CD4-positive, alpha-beta T cell treated with Interleukin-15 for 1 hour (primary cell): ENCODE data around the gene ZMYM3.

Source experiments
- DNase-seq: peaks from one replicate; pipeline ENCODE4 v3.0.0-alpha.2; 2020

The ZMYM3 gene

DNA sequence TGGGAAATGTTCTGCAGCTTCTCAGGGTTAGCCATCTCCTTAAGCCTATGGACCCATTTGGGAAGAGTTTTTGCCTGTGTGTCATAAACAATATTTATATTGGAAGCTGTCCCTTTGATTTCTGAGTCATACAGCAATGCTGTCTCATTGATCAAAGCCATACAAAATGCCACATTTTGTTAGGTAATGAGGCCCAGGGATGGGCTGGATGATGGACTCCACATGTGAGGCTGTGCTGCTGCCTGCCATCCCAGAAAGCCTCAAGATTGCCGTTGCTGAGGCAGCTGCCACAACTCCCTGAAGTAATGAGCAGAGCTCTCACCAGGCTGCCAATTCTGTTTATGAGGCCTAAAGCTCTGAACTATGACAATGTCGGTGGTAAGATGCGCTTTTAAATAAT lies 43.1 kb downstream of the ZMYM3 start:
- no peak for DNase-seq

DNA sequence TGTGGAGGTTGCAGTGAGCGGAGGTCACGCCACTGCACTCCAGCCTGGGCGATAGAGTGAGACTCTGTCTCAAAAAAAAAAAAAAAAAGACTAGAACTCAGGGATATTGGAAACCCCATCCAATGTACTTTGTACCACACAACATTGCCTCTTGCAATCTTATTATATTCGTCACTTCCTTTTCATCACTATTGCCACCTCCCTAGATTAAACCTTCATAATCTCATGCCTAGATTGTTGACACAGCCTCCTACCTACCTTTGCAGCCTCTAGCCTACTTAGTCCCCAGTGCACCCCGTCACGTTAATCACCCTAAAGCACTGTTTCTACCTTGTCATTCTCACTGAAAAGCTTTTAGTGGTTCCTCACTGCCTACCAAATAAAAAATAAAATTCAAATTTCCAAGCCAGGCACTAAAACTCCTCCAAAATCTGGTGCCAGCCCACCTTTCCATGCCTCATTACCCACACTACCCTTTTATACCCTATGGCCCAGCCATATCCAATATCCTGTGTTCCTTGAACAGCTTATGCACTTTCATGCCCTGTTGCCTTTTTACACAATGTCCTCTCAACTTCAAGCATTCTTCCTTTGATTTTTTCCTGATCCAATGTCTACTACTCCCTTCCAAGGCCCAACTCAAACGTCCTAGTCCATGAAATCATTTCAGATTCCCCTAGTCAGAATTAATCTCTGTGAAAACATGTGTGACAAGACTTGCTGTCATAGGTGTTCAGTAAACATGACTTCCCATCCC lies 54.5 kb downstream of the ZMYM3 start:
- no peak for DNase-seq

DNA sequence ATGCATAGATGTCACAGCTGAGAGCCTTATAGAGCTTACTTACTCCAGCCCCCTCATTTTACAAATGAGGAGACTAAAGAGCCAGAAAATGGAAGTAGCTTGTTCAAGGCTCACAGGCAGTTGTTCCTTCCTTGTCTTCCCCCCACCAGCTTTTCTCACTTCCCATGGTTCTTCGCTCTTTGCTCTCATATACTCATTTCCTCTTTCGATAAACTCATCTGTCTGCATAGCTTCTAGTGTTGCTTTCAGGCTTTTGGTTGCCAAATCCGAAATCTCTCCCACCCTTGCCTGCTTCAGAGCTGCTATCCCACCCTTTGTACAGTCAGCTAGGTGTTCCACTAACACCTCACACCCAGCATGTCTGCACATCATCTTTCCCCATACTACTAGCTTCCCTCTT lies 55.9 kb downstream of the ZMYM3 start:
- no peak for DNase-seq

DNA sequence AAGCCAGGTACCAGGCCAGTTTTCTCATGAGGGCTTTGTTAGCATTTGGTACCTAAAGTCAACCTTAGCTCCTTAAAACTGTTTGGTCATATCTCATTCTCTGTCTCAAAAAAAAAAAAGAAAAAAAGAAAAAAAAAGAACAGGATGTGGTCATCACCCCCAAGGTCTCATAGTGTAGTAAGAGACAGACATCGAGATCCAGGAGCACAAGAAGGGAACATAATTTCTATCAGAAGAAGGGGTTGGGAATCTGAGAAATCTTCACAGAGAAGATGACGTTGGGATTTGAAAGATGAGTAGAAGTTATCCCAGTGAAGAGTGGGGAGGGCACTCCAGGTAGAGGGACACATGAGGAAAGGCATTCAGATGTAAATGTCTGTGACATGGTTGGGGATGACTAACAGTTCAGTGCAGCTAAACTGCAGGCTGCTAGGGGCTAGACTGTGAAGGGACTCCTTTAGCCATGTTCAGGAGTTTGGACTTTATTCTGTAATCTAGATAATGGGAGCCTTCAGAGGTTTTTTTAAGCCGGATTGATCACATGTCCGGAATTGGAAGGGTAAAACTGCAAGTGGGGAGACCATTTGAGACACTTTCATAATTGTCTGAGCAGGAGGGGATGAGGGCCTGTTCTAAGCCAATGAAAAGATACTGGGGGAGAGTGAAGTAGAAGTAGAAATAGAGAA lies 57.8 kb downstream of the ZMYM3 start:
- no peak for DNase-seq

DNA sequence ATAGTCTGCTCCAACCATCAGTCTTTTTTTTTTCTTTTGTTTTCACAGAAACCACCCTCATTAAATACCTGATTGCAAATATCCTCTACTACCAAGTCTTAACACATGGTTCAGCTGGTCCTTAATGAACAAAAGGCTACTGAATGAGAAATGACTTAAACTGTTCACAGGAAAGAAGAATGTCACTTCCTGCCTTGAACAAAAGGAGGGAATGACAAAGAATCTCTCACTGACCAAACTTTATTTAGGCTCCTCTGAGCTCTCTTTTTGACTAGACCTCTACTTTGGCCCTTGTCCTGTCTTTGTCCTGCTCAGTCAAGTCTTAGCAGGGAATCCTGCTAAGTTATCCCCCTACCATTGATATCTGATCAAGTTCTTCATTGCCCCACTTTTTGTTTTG lies 62.7 kb downstream of the ZMYM3 start:
- DNase-seq, result no peak
